DND-41 (cell line): ENCODE results near the gene SRGAP3.

Experiments
- CTCF ChIP-seq: IDR thresholded peaks from 2 replicates; pipeline ENCODE4 v1.5.1; 2012; ENCODE audit warnings: borderline replicate concordance, low read length, moderate library complexity, mild to moderate bottlenecking; ENCODE audit not compliant: poor library complexity, severe bottlenecking; ENCODE audit errors: extremely low read depth
- EZH2 ChIP-seq: IDR thresholded peaks from 3 replicates; pipeline ENCODE4 v1.6.1; 2012; ENCODE audit warnings: borderline replicate concordance, low read depth, mild to moderate bottlenecking, moderate library complexity, low read length, inconsistent platforms; ENCODE audit not compliant: severe bottlenecking

GRCh38 chr3:9278498-9278897 lies 29.1 kb upstream of the SRGAP3 start:
- no peak for TF ChIP-seq CTCF
- TF ChIP-seq EZH2, result no peak
